ENCODE results near the gene RNF145. TPM values are rescaled to one million over a fixed set of nuclear protein-coding genes. Genes with fewer than 3 reads are reported as not detected.

Gene RNF145
- total RNA-seq, 4 donors from 2014 or later = 49.7 to 82.3 (median 72.3) TPM

GRCh38 chr5:159156426-159157238, 52.7 kb downstream of the RNF145 start:
- TF ChIP-seq POLR2A (IDR thresholded peaks at IDR 0.05) (no peak), CTCF (IDR thresholded peaks at IDR 0.05) (peak; percentile 81 to 89 (median 84))
- Histone ChIP-seq H3K4me1 (peaks cover 0 to 8% (median 3%) of the 10 kb centered on the region in 3 donors), H3K9me3 (no peaks in the 10 kb centered on the region), H3K27ac (peak overlapping the region in 1 of 4 donors; percentile 42), H3K4me3 (no peak overlapping the region), H3K36me3 (peaks cover 0 to 71% (median 14%) of the 10 kb centered on the region in 3 donors), H3K27me3 (no peaks in the 10 kb centered on the region)
- 17 to 42% methylated on average over 3 to 6 of the region's 6 CpGs for WGBS, 2 donors
- no peak for DNase-seq
- intact Hi-C loops (cut with DNase I) = loop anchor here (5.0 to 10.0 kb wide), 2 partner anchors 108 to 161 kb away; partner anchors contain the start of gene UBLCP1

- no peak overlapping the region for H3K27ac ChIP-seq
- H3K9me3 ChIP-seq = no peaks in the 10 kb centered on the region
- intact Hi-C loops (cut with DNase I) = loop anchor here (5.0 to 10.0 kb wide), 2 partner anchors 109 to 161 kb away; partner anchors contain the start of gene UBLCP1
- DNase-seq = no peak
- peaks cover 0 to 8% (median 3%) of the 10 kb centered on the region in 3 donors for H3K4me1 ChIP-seq
- 75 to 78% methylated on average over 2 of the region's 2 CpGs for WGBS, 2 donors
- no peak overlapping the region for H3K4me3 ChIP-seq
- TF ChIP-seq POLR2A (IDR thresholded peaks at IDR 0.05) = no peak
- no peak for TF ChIP-seq CTCF (IDR thresholded peaks at IDR 0.05)
- no peaks in the 10 kb centered on the region for H3K27me3 ChIP-seq
- H3K36me3 ChIP-seq = peaks cover 0 to 64% (median 14%) of the 10 kb centered on the region in 3 donors
Observed at GRCh38 chr5:159155960-159156359, 53.4 kb downstream of the RNF145 start.

- Histone ChIP-seq H3K4me3 (no peak overlapping the region), H3K36me3 (peaks cover 0 to 34% (median 4%) of the 10 kb centered on the region in 3 donors), H3K27ac (no peak overlapping the region), H3K27me3 (no peaks in the 10 kb centered on the region), H3K4me1 (peaks cover 0 to 8% (median 0%) of the 10 kb centered on the region in 3 donors), H3K9me3 (no peaks in the 10 kb centered on the region)
- intact Hi-C loops (cut with DNase I) = loop anchor here (10.0 kb wide), 1 partner anchor 112 kb away; the partner anchor contains the start of gene UBLCP1
- 75% methylated on average over 2 of the region's 2 CpGs for WGBS, 2 donors
- no peak for DNase-seq
- no peak for TF ChIP-seq CTCF (IDR thresholded peaks at IDR 0.05)
- no peak for TF ChIP-seq POLR2A (IDR thresholded peaks at IDR 0.05)
Observed at GRCh38 chr5:159152876-159153275, 56.5 kb downstream of the RNF145 start.

GRCh38 chr5:159149085-159149484, 60.3 kb downstream of the RNF145 start:
- TF ChIP-seq CTCF (IDR thresholded peaks at IDR 0.05) = no peak
- TF ChIP-seq POLR2A (IDR thresholded peaks at IDR 0.05) = no peak
- 88 to 90% methylated on average over 7 of the region's 7 CpGs for WGBS, 2 donors

GRCh38 chr5:159147976-159148375, 61.4 kb downstream of the RNF145 start:
- DNase-seq = no peak
- WGBS, 2 donors = 58 to 59% methylated on average over 1 of the region's 1 CpG
- H3K4me1 ChIP-seq = no peaks in the 10 kb centered on the region
- intact Hi-C loops (cut with DNase I) = no loop called here
- H3K4me3 ChIP-seq = no peak overlapping the region
- no peak overlapping the region for H3K27ac ChIP-seq
- peaks cover 0 to 6% (median 0%) of the 10 kb centered on the region in 4 donors for H3K27me3 ChIP-seq
- H3K9me3 ChIP-seq = no peaks in the 10 kb centered on the region
- TF ChIP-seq CTCF (IDR thresholded peaks at IDR 0.05) (no peak), POLR2A (IDR thresholded peaks at IDR 0.05) (no peak)
- H3K36me3 ChIP-seq = no peaks in the 10 kb centered on the region

More at GRCh38 chr5:159149085-159149484, 60.3 kb downstream of the RNF145 start:
- H3K4me3 ChIP-seq = no peak overlapping the region
- DNase-seq = no peak
- H3K27ac ChIP-seq = no peak overlapping the region
- intact Hi-C loops (cut with DNase I) = no loop called here
- H3K4me1 ChIP-seq = no peaks in the 10 kb centered on the region
- H3K27me3 ChIP-seq = peaks cover 0 to 6% (median 0%) of the 10 kb centered on the region in 4 donors
- H3K9me3 ChIP-seq = no peaks in the 10 kb centered on the region
- no peaks in the 10 kb centered on the region for H3K36me3 ChIP-seq

Data from esophagus squamous epithelium (tissue), 5 donors.